CD4-positive, CD25-positive, alpha-beta regulatory T cell (primary cell): ENCODE results near the gene CMPK2. TPM values are rescaled to one million over a fixed set of nuclear protein-coding genes. Genes with fewer than 3 reads are reported as not detected.

Experiments
- ATAC-seq, 2 donors: fragments of 150-1000 bp; cut with Tn5 transposase; one replicate each; pipeline ENCODE4 v1.10.0; 2021; ENCODE audit warnings: low read depth in 2 of 2, moderate number of reproducible peaks in 2 of 2, moderate library complexity in 1 of 2
- DNase-seq, 3 donors: peaks; one replicate each; pipeline versions ENCODE4 v3.0.0 to v3.0.0-alpha.2; 2012 to 2022; ENCODE audit warnings: mixed read lengths in 1 of 3
- H3K27ac ChIP-seq: one replicate; pipeline ENCODE4 v1.7.0; 2013; ENCODE audit warnings: mild to moderate bottlenecking, low read length; ENCODE audit not compliant: insufficient read depth, poor library complexity, severe bottlenecking
- H3K27me3 ChIP-seq: one replicate; pipeline ENCODE4 v1.7.0; 2013; ENCODE audit warnings: low read length; ENCODE audit not compliant: control insufficient read depth, insufficient read depth
- H3K36me3 ChIP-seq: one replicate; pipeline ENCODE4 v1.7.0; 2013; ENCODE audit warnings: mild to moderate bottlenecking, low read length, moderate library complexity; ENCODE audit not compliant: control insufficient read depth, insufficient read depth
- H3K4me1 ChIP-seq: 2 replicates; pipeline ENCODE4 v1.7.0; 2013; ENCODE audit warnings: mild to moderate bottlenecking, low read length; ENCODE audit not compliant: insufficient read depth, control insufficient read depth, poor library complexity, severe bottlenecking
- H3K4me3 ChIP-seq: one replicate; pipeline ENCODE4 v1.7.0; 2013; ENCODE audit warnings: low read depth, mild to moderate bottlenecking, low read length, moderate library complexity
- H3K9me3 ChIP-seq, 2 experiments: 1 replicate in 1 of 2; 2 replicates in 1 of 2; pipeline ENCODE4 v1.7.0; 2013; ENCODE audit warnings: low read length in 2 of 2, mild to moderate bottlenecking in 1 of 2, moderate library complexity in 1 of 2; ENCODE audit not compliant: control insufficient read depth in 2 of 2
- H3K27ac Mint-ChIP-seq, 3 donors: one replicate each; pipeline ENCODE4 v1.8.0; 2020 to 2022; ENCODE audit warnings: mild to moderate bottlenecking in 3 of 3, mixed read lengths in 3 of 3, moderate library complexity in 2 of 3
- H3K27me3 Mint-ChIP-seq: one replicate; pipeline ENCODE4 v1.8.0; 2022; ENCODE audit warnings: mild to moderate bottlenecking, mixed read lengths
- H3K36me3 Mint-ChIP-seq: one replicate; pipeline ENCODE4 v1.8.0; 2020; ENCODE audit warnings: mixed read lengths
- H3K4me1 Mint-ChIP-seq, 4 donors: one replicate each; pipeline ENCODE4 v1.8.0; 2020 to 2022; ENCODE audit warnings: mixed read lengths in 4 of 4, mild to moderate bottlenecking in 1 of 4
- H3K4me3 Mint-ChIP-seq, 4 donors: one replicate each; pipeline ENCODE4 v1.8.0; 2020 to 2022; ENCODE audit warnings: mild to moderate bottlenecking in 4 of 4, mixed read lengths in 4 of 4, moderate library complexity in 3 of 4
- H3K9me3 Mint-ChIP-seq, 7 donors: one replicate each; pipeline ENCODE4 v1.8.0; 2020 to 2022; ENCODE audit warnings: mixed read lengths in 7 of 7, mild to moderate bottlenecking in 3 of 7, moderate library complexity in 2 of 7
- polyA plus RNA-seq, 4 donors: library from polyadenylated mRNA; unstranded; fragments of 300-500 nt; fragmentation: Illumina TruSeq; gene quantifications; one replicate each; pipeline ENCODE4 v1.2.3, GENCODE V29; 2021
- total RNA-seq: library from RNA; stranded (reverse); gene quantifications from one replicate; pipeline ENCODE4 v1.2.3, GENCODE V29; 2022

The CMPK2 gene
- total and polyA plus RNA-seq, 5 donors from 2014 or later, result 1.7 to 7.4 (median 4.0) TPM

- H3K27me3 ChIP-seq, result peaks cover 5% of the 10 kb centered on the region
- ATAC-seq, result no peak
- no peak overlapping the region for H3K4me3 Mint-ChIP-seq
- no peak for DNase-seq
- no peaks in the 10 kb centered on the region for H3K36me3 Mint-ChIP-seq
- no peak overlapping the region for H3K27ac ChIP-seq
- peaks cover 0 to 3% (median 0%) of the 10 kb centered on the region in 4 donors for H3K4me1 Mint-ChIP-seq
- H3K4me1 ChIP-seq, result no peaks in the 10 kb centered on the region
- no peaks in the 10 kb centered on the region for H3K9me3 Mint-ChIP-seq
- H3K27me3 Mint-ChIP-seq, result peaks cover 19% of the 10 kb centered on the region
- no peaks in the 10 kb centered on the region for H3K36me3 ChIP-seq
- no peaks in the 10 kb centered on the region for H3K9me3 ChIP-seq
- H3K4me3 ChIP-seq, result no peak overlapping the region
- H3K27ac Mint-ChIP-seq, result no peak overlapping the region
These were observed 57.3 kb downstream of the CMPK2 start for GRCh38 chr2:6808426-6808825.

DNA sequence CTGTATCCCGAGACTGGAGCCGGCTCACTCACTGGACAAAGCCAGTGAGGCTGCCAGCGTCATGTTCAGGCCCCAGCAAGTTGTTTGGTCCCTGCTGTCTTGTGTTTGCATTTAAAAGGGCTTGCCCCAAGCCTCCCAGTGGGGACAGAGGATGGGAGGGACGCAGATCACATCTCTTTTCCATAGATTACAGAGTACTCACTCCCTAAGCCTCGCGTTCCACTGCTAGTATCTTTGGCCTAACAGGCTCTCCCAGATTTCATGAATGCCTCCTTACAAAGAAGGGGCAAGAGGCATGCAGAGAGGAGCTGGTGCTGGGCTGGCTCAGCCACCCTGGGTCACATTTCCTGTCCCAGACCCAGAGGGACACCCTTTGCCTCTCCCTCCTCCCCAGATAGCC is 59.1 kb downstream of the CMPK2 start:
- Mint-ChIP-seq H3K36me3 (no peaks in the 10 kb centered on the region), H3K27me3 (peaks cover 19% of the 10 kb centered on the region), H3K9me3 (peaks cover 0 to 2% (median 0%) of the 10 kb centered on the region in 7 donors), H3K4me3 (no peak overlapping the region), H3K4me1 (no peaks in the 10 kb centered on the region), H3K27ac (no peak overlapping the region)
- Histone ChIP-seq H3K27me3 (peaks cover 5% of the 10 kb centered on the region), H3K4me1 (no peaks in the 10 kb centered on the region), H3K36me3 (no peaks in the 10 kb centered on the region), H3K27ac (no peak overlapping the region), H3K9me3 (no peaks in the 10 kb centered on the region), H3K4me3 (no peak overlapping the region)
- DNase-seq (no peak), ATAC-seq (no peak)

GRCh38 chr2:6800553-6800952 is 65.2 kb downstream of the CMPK2 start:
- H3K4me3 ChIP-seq, result no peak overlapping the region
- Mint-ChIP-seq H3K9me3 (peaks cover 0 to 2% (median 0%) of the 10 kb centered on the region in 7 donors), H3K4me3 (no peak overlapping the region), H3K36me3 (no peaks in the 10 kb centered on the region), H3K4me1 (no peaks in the 10 kb centered on the region), H3K27ac (no peak overlapping the region), H3K27me3 (peaks cover 14% of the 10 kb centered on the region)
- H3K4me1 ChIP-seq, result no peaks in the 10 kb centered on the region
- H3K36me3 ChIP-seq, result no peaks in the 10 kb centered on the region
- no peaks in the 10 kb centered on the region for H3K9me3 ChIP-seq
- DNase-seq (no peak), ATAC-seq (no peak)
- no peak overlapping the region for H3K27ac ChIP-seq
- H3K27me3 ChIP-seq, result no peaks in the 10 kb centered on the region

Other genes with a start within 250 kb of the CMPK2 start
- gene RSAD2, start 11.9 kb upstream of the CMPK2 start, total RNA-seq, result 4.1 TPM
- 1 to 10 TPM; 1.6 to 8.7 (median 3.3) TPM for gene RSAD2, start 11.9 kb upstream of the CMPK2 start, polyA plus RNA-seq
- gene RNF144A, start 51.5 kb upstream of the CMPK2 start, total RNA-seq, result 9.0 TPM
- gene RNF144A, start 51.5 kb upstream of the CMPK2 start, polyA plus RNA-seq, result 10 to 100 TPM in 1 of 4 donors, 1 to 10 TPM in 3; 4.8 to 11.4 (median 6.8) TPM